C4-2B (cell line): Measurements from ENCODE around the gene CHKA.

Experiments
- ZFX ChIP-seq: fragments of 450-650 bp; IDR thresholded peaks from 2 replicates; pipeline ENCODE4 v1.6.1; 2017
- TF ChIP-seq, protein P1 (sequence below): fragments of 450-650 bp; conservative IDR thresholded peaks from 2 replicates; pipeline ENCODE4 v1.5.1; 2017; ENCODE audit warnings: mild to moderate bottlenecking

DNA sequence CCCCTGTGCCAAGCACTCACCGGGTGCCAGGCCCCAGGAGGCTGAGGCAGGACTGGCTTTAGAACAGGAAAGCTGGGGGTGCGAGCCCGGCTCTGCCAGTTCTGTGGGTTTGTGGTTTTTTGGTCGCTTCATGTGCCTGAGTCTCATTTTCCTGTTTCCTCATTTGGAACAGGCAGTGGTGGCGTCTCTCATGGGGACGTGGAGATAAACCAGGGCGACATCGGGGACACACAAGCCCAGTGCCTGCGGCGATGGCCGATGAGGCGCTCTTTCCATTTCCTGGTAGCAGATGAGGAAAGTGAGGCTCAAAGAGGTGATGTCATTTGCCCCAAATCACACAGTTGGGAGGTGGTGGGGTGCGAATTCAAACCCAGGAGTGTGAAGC, 20.8 kb upstream of the CHKA start:
- TF ChIP-seq, protein P1, sequence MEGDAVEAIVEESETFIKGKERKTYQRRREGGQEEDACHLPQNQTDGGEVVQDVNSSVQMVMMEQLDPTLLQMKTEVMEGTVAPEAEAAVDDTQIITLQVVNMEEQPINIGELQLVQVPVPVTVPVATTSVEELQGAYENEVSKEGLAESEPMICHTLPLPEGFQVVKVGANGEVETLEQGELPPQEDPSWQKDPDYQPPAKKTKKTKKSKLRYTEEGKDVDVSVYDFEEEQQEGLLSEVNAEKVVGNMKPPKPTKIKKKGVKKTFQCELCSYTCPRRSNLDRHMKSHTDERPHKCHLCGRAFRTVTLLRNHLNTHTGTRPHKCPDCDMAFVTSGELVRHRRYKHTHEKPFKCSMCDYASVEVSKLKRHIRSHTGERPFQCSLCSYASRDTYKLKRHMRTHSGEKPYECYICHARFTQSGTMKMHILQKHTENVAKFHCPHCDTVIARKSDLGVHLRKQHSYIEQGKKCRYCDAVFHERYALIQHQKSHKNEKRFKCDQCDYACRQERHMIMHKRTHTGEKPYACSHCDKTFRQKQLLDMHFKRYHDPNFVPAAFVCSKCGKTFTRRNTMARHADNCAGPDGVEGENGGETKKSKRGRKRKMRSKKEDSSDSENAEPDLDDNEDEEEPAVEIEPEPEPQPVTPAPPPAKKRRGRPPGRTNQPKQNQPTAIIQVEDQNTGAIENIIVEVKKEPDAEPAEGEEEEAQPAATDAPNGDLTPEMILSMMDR: no peak
- TF ChIP-seq ZFX: no peak
